H1 (cell line): ENCODE results near the gene VDAC2.

Experiments used
- ATF2 ChIP-seq: IDR thresholded peaks from 2 replicates; pipeline ENCODE4 v1.6.1; 2012; ENCODE audit warnings: low read length, inconsistent platforms
- CHD2 ChIP-seq: IDR thresholded peaks from 2 replicates; pipeline ENCODE4 v1.6.1; 2012; ENCODE audit warnings: low read length, improper control_type of control experiment
- CREB1 ChIP-seq: IDR thresholded peaks from 2 replicates; pipeline ENCODE4 v1.6.1; 2012; ENCODE audit warnings: inconsistent platforms
- TCF12 ChIP-seq: IDR thresholded peaks from 2 replicates; pipeline ENCODE4 v1.6.1; 2011; ENCODE audit warnings: low read depth, mild to moderate bottlenecking, low read length

DNA sequence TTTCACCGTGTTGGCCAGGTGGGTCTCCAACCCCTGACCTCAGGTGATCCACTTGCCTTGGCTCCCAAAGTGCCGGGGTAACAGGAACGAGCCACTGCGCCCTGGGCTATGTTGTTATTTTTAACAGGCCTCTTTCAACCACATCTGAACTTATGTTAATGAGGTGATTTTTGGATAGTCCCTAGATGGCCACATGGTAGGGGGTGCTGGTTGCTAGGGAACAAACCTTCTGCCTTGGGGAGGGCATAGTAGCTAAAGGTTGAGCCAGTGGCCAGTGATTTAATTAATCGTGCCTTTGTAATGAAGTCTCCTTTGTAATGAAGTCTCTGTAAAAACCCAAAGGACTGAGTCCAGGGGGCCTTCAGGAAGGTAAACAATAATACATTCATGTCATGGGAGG is 16.1 kb downstream of the VDAC2 start:
- TF ChIP-seq CREB1 (no peak), CHD2 (no peak), ATF2 (no peak), TCF12 (no peak)
